OCI-LY3 (cell line): ENCODE measurements around the gene FTO.
"Not testable (repeated sequence)": the region's sequence is repeated elsewhere in the genome, so short reads cannot be mapped to it uniquely, and the experiment has no call there.

Experiments
- H2AFZ ChIP-seq: fragments of 200-600, 300-600 bp; shearing (Covaris generic); 2 replicates; pipeline ENCODE4 v1.6.0; 2014; ENCODE audit warnings: antibody characterized with exemption, low read depth, low read length
- H3K27ac ChIP-seq: fragments of 200-600, 300-600 bp; sonication (generic); 2 replicates; pipeline ENCODE4 v1.5.1; 2014; ENCODE audit warnings: mild to moderate bottlenecking, low read length, moderate library complexity, mixed read lengths
- H3K27me3 ChIP-seq: fragments of 200-600, 300-600 bp; sonication (generic); 2 replicates; pipeline ENCODE4 v1.6.1; 2014; ENCODE audit warnings: low read depth, low read length, mixed read lengths
- H3K36me3 ChIP-seq: fragments of 200-600, 300-600 bp; sonication (generic); replicated peaks from 2 replicates; pipeline ENCODE3; 2014; ENCODE audit warnings: low read depth, low read length, mixed read lengths
- H3K4me1 ChIP-seq: fragments of 300-600, 200-600 bp; sonication (generic); 2 replicates; pipeline ENCODE4 v1.6.1; 2014; ENCODE audit warnings: low read length, mixed read lengths
- H3K4me2 ChIP-seq: fragments of 200-600, 300-600 bp; sonication (generic); 2 replicates; pipeline ENCODE4 v1.6.1; 2014; ENCODE audit warnings: low read length, mixed read lengths
- H3K4me3 ChIP-seq: fragments of 300-600, 200-600 bp; sonication (generic); 2 replicates; pipeline ENCODE4 v1.5.1; 2014; ENCODE audit warnings: antibody characterized with exemption, mild to moderate bottlenecking, low read length, moderate library complexity
- H3K79me2 ChIP-seq: fragments of 300-600, 200-600 bp; shearing (Covaris generic); 2 replicates; pipeline ENCODE4 v1.6.1; 2014; ENCODE audit warnings: mild to moderate bottlenecking, low read length, mixed read lengths
- H3K9ac ChIP-seq: fragments of 300-600, 200-600 bp; shearing (Covaris generic); 2 replicates; pipeline ENCODE4 v1.6.0; 2014; ENCODE audit warnings: mild to moderate bottlenecking, low read length, moderate library complexity
- H3K9me3 ChIP-seq: fragments of 200-600, 300-600 bp; shearing (Covaris generic); 2 replicates; pipeline ENCODE4 v1.6.1; 2014; ENCODE audit warnings: low read length, mixed read lengths; ENCODE audit not compliant: insufficient read depth
- H4K20me1 ChIP-seq: fragments of 200-600, 300-600 bp; sonication (generic); 2 replicates; pipeline ENCODE4 v1.6.1; 2016; ENCODE audit warnings: low read length, mixed read lengths; ENCODE audit not compliant: insufficient read depth
- EZH2phosphoT487 ChIP-seq: fragments of 200-600 bp; shearing (Covaris generic); IDR thresholded peaks from 2 replicates; pipeline ENCODE4 v1.6.1; 2018; ENCODE audit warnings: antibody characterized with exemption, mixed run types, low read depth
- TF ChIP-seq, protein P1 (sequence below): fragments of 200-600, 300-600 bp; sonication (generic); IDR thresholded peaks from 2 replicates; pipeline ENCODE4 v1.5.1; 2014; ENCODE audit warnings: antibody characterized with exemption, low read length, low read depth

FTO gene

DNA sequence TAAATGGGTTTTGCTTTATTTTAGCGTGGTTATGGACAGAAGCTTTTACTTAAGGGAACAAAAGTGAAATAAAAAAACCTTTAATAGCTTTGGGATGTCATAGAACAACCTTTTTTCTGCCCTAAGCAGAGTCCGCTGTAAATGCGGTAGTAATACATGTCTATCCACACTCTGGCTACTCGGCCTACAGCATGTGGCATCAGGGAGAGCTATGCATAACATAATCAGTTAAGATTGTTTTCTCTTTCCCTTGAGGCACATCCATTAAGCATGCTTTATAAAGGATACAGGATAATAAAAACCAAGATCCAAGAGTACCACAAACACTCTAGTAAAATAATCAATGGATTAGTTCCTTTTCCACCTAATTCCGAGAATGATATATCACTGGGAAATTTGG lies 10.6 kb upstream of the FTO start:
- no peak overlapping the region for H3K4me3 ChIP-seq
- no peaks in the 10 kb centered on the region for H3K4me1 ChIP-seq
- H3K79me2 ChIP-seq: no peaks in the 10 kb centered on the region
- H3K27ac ChIP-seq: no peak overlapping the region
- no peak overlapping the region for H3K9ac ChIP-seq
- H3K36me3 ChIP-seq: peaks cover 20% of the 10 kb centered on the region
- no peak overlapping the region for H2AFZ ChIP-seq
- no peaks in the 10 kb centered on the region for H4K20me1 ChIP-seq
- TF ChIP-seq, protein P1, sequence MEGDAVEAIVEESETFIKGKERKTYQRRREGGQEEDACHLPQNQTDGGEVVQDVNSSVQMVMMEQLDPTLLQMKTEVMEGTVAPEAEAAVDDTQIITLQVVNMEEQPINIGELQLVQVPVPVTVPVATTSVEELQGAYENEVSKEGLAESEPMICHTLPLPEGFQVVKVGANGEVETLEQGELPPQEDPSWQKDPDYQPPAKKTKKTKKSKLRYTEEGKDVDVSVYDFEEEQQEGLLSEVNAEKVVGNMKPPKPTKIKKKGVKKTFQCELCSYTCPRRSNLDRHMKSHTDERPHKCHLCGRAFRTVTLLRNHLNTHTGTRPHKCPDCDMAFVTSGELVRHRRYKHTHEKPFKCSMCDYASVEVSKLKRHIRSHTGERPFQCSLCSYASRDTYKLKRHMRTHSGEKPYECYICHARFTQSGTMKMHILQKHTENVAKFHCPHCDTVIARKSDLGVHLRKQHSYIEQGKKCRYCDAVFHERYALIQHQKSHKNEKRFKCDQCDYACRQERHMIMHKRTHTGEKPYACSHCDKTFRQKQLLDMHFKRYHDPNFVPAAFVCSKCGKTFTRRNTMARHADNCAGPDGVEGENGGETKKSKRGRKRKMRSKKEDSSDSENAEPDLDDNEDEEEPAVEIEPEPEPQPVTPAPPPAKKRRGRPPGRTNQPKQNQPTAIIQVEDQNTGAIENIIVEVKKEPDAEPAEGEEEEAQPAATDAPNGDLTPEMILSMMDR: no peak
- TF ChIP-seq EZH2phosphoT487: no peak
- no peaks in the 10 kb centered on the region for H3K27me3 ChIP-seq
- H3K4me2 ChIP-seq: no peak overlapping the region
- H3K9me3 ChIP-seq: no peaks in the 10 kb centered on the region

GRCh38 chr16:53695070-53695469 lies 8.9 kb upstream of the FTO start:
- Histone ChIP-seq H4K20me1 (no peaks in the 10 kb centered on the region), H3K27me3 (no peaks in the 10 kb centered on the region), H3K4me2 (no peak overlapping the region), H3K27ac (no peak overlapping the region), H3K9ac (no peak overlapping the region), H3K79me2 (no peaks in the 10 kb centered on the region), H2AFZ (no peak overlapping the region), H3K4me3 (no peak overlapping the region), H3K9me3 (no peaks in the 10 kb centered on the region), H3K4me1 (no peaks in the 10 kb centered on the region), H3K36me3 (peaks cover 25% of the 10 kb centered on the region)
- TF ChIP-seq EZH2phosphoT487: no peak
- TF ChIP-seq, protein P1: no peak

- H3K9me3 ChIP-seq, H3K27ac ChIP-seq, H4K20me1 ChIP-seq, H3K4me2 ChIP-seq, H2AFZ ChIP-seq, H3K4me1 ChIP-seq, H3K27me3 ChIP-seq, H3K4me3 ChIP-seq, H3K9ac ChIP-seq, H3K79me2 ChIP-seq: not testable (repeated sequence)
- peaks cover 22% of the 10 kb centered on the region for H3K36me3 ChIP-seq
Measured at GRCh38 chr16:53698271-53698670, 5.7 kb upstream of the FTO start.

GRCh38 chr16:53704445-53704813 lies 473 bp downstream of the FTO start:
- H3K4me1 ChIP-seq: peaks cover 8% of the 10 kb centered on the region
- peak overlapping the region; percentile 89 for H3K4me2 ChIP-seq
- H3K79me2 ChIP-seq: peaks cover 49% of the 10 kb centered on the region

More at GRCh38 chr16:53704445-53704813, 473 bp downstream of the FTO start:
- no peak for TF ChIP-seq EZH2phosphoT487
- TF ChIP-seq, protein P1: no peak
- H3K9ac ChIP-seq: peak overlapping the region; percentile 80
- peak overlapping the region; percentile 66 for H2AFZ ChIP-seq
- H3K36me3 ChIP-seq: peaks cover 6% of the 10 kb centered on the region
- H3K4me3 ChIP-seq: peak overlapping the region; percentile 92
- H3K27ac ChIP-seq: no peak overlapping the region
- H3K27me3 ChIP-seq: no peaks in the 10 kb centered on the region
- H3K9me3 ChIP-seq: no peaks in the 10 kb centered on the region
- no peaks in the 10 kb centered on the region for H4K20me1 ChIP-seq
